Measurements from ENCODE around the gene CD151. TPM values are rescaled to one million over a fixed set of nuclear protein-coding genes. Genes with fewer than 3 reads are reported as not detected.

The CD151 gene
- total RNA-seq, 1 donor from 2014 or later: 558 TPM

GRCh38 chr11:880447-880846 is 47.7 kb downstream of the CD151 start:
- no peak overlapping the region for H3K27ac Mint-ChIP-seq (ENCODE audit: unreplicated experiment)
- no peak for TF ChIP-seq CTCF (IDR thresholded peaks at IDR 0.05)
- no peak for DNase-seq (ENCODE audit: low spot score)
- H3K4me1 Mint-ChIP-seq (ENCODE audit: low read depth): peaks cover 10% of the 10 kb centered on the region
- no peak overlapping the region for H3K4me3 Mint-ChIP-seq (ENCODE audit: unreplicated experiment)
- no peaks in the 10 kb centered on the region for H3K27me3 Mint-ChIP-seq (ENCODE audit: low read depth)
- peaks cover 13% of the 10 kb centered on the region for H3K36me3 Mint-ChIP-seq (ENCODE audit: low read depth)
- H3K9me3 Mint-ChIP-seq (ENCODE audit: low read depth): no peaks in the 10 kb centered on the region

GRCh38 chr11:882596-882995 is 49.8 kb downstream of the CD151 start:
- Mint-ChIP-seq H3K36me3 (ENCODE audit: low read depth) (peaks cover 19% of the 10 kb centered on the region), H3K27me3 (ENCODE audit: low read depth) (no peaks in the 10 kb centered on the region), H3K9me3 (ENCODE audit: low read depth) (no peaks in the 10 kb centered on the region), H3K4me1 (ENCODE audit: low read depth) (peaks cover 10% of the 10 kb centered on the region), H3K4me3 (ENCODE audit: unreplicated experiment) (no peak overlapping the region), H3K27ac (ENCODE audit: unreplicated experiment) (peak overlapping the region; percentile 66)
- no peak for TF ChIP-seq CTCF (IDR thresholded peaks at IDR 0.05)
- DNase-seq (ENCODE audit: low spot score): no peak

- Mint-ChIP-seq H3K4me3 (ENCODE audit: unreplicated experiment) (no peak overlapping the region), H3K9me3 (ENCODE audit: low read depth) (no peaks in the 10 kb centered on the region), H3K27me3 (ENCODE audit: low read depth) (no peaks in the 10 kb centered on the region), H3K36me3 (ENCODE audit: low read depth) (peaks cover 20% of the 10 kb centered on the region), H3K4me1 (ENCODE audit: low read depth) (peaks cover 10% of the 10 kb centered on the region), H3K27ac (ENCODE audit: unreplicated experiment) (no peak overlapping the region)
- no peak for TF ChIP-seq CTCF (IDR thresholded peaks at IDR 0.05)
- no peak for DNase-seq (ENCODE audit: low spot score)
Measured at GRCh38 chr11:883527-883926, 50.8 kb downstream of the CD151 start.

GRCh38 chr11:884578-885070 is 51.9 kb downstream of the CD151 start:
- no peak for TF ChIP-seq CTCF (IDR thresholded peaks at IDR 0.05)
- DNase-seq (ENCODE audit: low spot score): no peak
- H3K4me1 Mint-ChIP-seq (ENCODE audit: low read depth): peaks cover 10% of the 10 kb centered on the region

GRCh38 chr11:886568-886967 is 53.8 kb downstream of the CD151 start:
- H3K4me3 Mint-ChIP-seq (ENCODE audit: unreplicated experiment): no peak overlapping the region
- H3K36me3 Mint-ChIP-seq (ENCODE audit: low read depth): peaks cover 15% of the 10 kb centered on the region
- peaks cover 10% of the 10 kb centered on the region for H3K4me1 Mint-ChIP-seq (ENCODE audit: low read depth)
- no peaks in the 10 kb centered on the region for H3K9me3 Mint-ChIP-seq (ENCODE audit: low read depth)
- H3K27me3 Mint-ChIP-seq (ENCODE audit: low read depth): no peaks in the 10 kb centered on the region
- H3K27ac Mint-ChIP-seq (ENCODE audit: unreplicated experiment): no peak overlapping the region
- no peak for TF ChIP-seq CTCF (IDR thresholded peaks at IDR 0.05)
- DNase-seq (ENCODE audit: low spot score): no peak

More at GRCh38 chr11:884578-885070, 51.9 kb downstream of the CD151 start:
- H3K9me3 Mint-ChIP-seq (ENCODE audit: low read depth): no peaks in the 10 kb centered on the region
- H3K36me3 Mint-ChIP-seq (ENCODE audit: low read depth): peaks cover 19% of the 10 kb centered on the region
- H3K27me3 Mint-ChIP-seq (ENCODE audit: low read depth): no peaks in the 10 kb centered on the region
- H3K27ac Mint-ChIP-seq (ENCODE audit: unreplicated experiment): no peak overlapping the region
- no peak overlapping the region for H3K4me3 Mint-ChIP-seq (ENCODE audit: unreplicated experiment)
